ENCODE results near the gene KLHDC8A.
"Not testable (repeated sequence)": the region's sequence is repeated elsewhere in the genome, so short reads cannot be mapped to it uniquely, and the experiment has no call there.

Gene KLHDC8A, protein sequence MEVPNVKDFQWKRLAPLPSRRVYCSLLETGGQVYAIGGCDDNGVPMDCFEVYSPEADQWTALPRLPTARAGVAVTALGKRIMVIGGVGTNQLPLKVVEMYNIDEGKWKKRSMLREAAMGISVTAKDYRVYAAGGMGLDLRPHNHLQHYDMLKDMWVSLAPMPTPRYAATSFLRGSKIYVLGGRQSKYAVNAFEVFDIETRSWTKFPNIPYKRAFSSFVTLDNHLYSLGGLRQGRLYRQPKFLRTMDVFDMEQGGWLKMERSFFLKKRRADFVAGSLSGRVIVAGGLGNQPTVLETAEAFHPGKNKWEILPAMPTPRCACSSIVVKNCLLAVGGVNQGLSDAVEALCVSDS

DNA sequence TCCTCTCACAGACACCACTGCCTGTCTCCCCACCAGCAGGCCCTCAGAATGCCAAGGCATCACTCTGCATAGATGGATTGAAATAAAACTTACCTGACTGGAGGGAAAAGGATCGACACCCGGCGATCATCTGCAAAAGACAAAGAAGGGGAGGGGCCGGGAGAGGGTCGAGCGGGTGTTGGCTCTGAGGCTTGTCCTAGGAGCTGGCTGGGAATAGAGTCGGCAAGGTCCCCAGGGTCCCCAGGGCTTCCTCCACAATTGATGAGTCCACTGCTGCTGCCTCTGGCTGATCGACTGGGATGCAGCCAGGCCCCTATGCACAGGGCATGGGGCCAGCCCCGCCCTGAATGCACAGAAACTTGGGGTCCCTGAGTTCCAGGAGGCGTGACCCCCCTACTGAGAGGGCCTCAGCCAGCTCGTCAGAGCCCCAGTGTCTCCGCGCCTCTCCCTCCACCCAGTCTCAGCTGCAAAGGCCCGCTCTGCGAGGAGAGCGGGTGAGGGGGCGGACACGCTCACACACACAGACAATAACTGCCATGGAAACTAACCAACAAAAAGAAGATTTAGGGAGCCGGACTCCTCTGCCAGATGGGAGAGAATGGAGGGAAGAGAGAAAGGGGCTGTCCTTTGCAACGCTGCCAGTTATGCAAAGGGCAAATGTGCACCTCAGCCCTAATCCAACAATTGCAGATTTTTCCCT lies at the start of gene KLHDC8A:
Gene KLHDC8A, minus strand, starts transcription at position 483 of the 700 bp plus-strand sequence. CDS start 13,318 bp downstream, outside the sequence.
- DNase-seq = no peak

DNA sequence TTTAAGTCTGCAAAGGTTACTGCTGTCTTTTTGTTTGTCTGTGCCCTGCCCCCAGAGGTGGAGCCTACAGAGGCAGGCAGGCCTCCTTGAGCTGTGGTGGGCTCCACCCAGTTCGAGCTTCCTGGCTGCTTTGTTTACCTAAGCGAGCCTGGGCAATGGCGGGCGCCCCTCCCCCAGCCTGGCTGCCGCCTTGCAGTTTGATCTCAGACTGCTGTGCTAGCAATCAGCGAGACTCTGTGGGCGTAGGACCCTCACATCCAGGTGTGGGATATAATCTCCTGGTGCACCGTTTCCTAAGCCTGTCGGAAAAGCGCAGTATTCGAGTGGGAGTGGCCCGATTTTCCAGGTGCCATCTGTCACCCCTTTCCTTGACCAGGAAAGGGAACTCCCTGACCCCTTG lies 49.5 kb upstream of the KLHDC8A start:
- DNase-seq = not testable (repeated sequence)

DNA sequence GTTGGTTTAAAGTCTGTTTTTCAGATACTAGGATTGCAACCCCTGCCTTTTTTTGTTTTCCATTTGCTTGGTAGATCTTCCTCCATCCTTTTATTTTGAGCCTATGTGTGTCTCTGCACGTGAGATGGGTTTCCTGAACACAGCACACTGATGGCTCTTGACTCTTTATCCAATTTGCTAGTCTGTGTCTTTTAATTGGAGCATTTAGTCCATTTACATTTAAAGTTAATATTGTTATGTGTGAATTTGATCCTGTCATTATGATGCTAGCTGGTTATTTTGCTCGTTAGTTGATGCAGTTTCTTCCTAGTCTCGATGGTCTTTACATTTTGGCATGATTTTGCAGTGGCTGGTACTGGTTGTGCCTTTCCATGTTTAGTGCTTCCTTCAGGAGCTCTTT lies 47.8 kb upstream of the KLHDC8A start:
- not testable (repeated sequence) for DNase-seq

DNA sequence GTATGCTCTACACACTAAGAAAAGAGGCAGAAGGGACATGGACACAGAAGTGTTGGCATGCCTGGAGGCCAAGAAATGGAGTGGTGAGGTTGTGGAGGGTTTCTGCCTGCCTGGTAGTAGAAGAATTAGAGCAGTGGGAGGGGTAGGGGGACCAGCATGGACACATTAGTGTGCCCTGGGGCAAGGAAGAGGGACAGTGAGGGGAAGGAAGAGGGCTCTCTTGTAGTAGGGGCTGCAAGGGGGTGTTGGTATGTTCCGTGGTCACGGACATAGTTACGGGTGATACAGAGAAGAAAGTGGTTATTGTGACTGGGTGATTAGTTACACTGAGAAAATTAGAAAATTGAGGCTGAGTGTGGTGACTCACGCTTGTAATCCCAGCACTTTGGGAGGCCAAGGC lies 41.9 kb upstream of the KLHDC8A start:
- DNase-seq = no peak

DNA sequence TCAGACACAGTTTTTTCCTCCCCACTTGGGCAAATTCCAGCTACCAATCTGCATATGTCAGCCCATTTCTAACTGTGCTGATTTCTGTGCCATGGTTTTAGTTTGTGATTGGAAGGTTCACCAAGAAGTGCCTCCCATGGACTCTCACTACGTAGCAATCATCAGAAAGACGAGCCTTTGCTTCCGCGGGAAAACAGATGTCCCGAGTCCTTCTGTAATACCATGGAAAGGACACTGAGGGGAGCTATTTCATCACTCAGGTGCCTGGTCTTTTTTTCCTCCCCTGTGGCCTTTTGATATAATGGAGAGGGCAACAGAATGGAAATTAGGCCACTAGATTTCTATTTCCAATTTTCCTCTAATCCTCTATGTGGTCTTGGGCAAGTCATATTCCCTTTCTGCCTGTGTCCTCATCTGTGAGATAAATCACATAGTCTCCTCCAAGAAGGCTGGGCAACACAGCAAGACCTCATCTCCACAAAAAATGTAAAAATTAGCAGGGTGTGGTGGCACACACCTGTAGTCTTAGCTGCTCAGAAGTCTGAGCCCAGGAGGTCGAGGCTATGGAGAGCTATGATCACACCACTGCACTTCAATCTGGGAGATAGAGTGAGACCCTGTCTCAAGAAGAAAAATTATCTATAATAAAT lies 40.4 kb upstream of the KLHDC8A start:
- peak; percentile 90 for DNase-seq

DNA sequence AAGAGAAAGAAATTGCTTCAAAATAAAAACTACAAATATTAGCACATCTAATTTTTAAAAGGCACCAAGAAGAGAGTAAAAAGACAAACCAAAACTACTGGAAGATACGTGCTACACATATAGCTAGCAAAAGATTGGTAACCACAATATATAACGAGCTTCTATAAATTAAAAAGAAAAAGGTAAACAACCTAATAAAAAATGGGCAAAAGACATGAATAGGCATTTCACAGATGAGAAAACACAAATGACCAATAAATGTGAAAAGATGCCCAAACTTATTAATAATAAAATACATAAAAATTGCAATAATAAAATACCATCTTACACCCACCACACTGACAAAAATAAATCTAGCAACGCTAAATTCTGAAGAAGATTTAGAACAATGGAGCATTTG lies 38.9 kb upstream of the KLHDC8A start:
- DNase-seq = no peak

DNA sequence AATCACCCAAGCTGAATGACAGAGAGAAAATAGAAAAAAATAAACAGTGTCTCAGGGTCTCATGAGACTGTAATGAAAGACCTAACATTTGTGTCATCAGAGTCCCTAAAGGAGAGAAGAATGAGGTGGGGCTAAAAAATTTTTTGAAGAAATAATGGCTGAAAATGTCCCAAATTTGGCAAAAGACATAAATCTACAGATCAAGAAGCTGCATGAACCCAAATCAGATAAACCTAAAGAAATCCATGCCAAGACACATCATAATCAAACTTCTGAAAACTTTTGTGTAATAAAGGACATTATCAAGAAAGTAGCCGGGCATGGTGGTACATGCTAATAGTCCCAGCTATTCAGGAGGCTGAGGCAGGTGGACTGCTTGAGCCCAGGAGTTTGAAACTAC lies 35.9 kb upstream of the KLHDC8A start:
- no peak for DNase-seq

DNA sequence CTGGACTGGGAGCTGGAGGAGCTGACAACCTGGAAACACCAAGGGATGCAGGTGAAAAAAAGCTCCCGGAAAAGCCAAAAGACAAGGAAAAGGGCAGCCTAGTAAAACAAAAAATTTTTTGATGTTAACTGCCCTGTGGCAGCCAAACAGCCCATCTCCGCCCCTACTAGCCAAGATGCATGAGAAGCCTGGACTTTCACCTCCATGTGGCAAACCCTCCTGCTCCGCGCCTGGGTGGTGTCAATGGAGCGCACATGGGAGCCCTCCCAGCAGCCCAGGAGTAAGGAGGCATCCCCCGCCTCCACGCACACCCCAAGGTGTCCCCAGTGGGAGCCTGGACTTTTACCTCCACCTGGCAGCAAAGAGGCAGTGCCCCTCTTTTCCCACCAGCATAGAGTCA lies 34.7 kb upstream of the KLHDC8A start:
- no peak for DNase-seq

DNA sequence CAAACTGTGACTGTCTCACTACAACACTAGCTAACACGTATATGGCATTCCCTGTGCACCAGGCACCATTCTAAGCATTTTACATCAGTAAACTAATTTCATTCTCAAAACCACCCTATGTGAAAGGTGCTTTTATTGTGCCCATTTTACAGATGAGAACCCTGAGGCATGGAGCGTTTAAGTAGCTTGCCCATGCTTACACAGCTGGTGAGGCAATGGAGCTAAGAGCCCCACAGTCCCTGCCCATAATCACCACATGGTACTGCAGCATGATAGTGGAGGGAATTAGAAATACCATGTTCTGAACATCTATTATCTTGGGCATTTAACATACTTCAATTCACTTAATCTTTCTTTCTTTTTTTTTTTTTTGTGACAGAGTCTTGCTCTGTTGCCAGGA lies 31.1 kb upstream of the KLHDC8A start:
- no peak for DNase-seq

DNA sequence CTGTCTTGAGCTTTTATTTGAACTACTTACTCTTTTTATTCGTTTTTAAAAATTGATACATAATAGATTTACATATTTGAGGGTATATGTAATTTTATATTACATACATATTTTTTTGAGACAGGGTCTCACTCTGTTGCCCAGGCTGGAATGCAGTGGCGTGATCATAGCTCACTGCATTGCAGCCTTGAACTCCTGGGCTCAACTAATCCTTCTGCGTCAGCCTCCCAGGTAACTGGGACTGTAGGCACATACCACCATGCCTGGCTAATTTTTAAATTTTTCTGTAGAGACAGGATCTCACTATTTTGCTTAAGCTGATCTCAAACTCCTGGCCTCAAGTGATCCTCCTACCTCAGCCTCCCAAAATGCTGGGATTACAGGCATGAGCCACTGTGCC lies 26.3 kb upstream of the KLHDC8A start:
- not testable (repeated sequence) for DNase-seq

DNA sequence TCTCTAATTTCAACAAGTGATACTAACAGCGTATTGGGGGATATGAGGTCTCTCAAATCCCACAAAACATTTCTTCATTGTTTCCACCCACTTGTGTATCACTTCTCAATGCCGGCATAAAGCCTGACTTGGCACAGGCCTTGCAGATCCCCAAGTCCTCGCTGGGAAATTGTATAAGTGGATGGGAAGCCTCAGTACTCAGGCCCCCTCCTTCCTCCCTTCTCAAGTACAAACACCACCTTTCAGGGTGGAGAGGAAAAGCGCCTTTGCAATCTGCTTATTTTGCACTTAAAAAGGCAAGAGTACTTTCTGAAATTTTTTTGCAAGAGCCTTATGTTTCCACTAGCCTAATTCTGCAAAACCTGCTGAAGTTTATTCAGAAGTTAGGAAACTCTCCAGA lies 25.8 kb upstream of the KLHDC8A start:
- no peak for DNase-seq

DNA sequence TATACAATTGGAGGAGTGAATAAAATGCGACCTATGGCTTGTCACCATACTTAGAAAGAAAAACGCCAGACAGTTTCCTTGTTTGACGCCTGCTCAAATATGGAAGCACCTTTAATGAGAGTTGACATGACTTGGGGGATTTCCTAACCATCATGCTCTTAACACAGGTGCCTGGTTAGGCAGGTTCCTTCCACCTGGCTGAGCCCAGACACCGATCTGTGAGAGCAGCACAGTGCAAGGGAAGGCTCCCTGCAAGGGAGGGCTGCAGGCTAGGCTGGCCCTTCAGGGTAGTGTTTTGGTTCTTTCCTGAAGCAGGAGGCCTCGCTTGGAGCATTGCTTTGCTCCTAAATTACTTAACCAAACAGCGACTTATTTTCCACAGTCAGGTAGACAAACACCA lies 24.6 kb upstream of the KLHDC8A start:
- DNase-seq = no peak

DNA sequence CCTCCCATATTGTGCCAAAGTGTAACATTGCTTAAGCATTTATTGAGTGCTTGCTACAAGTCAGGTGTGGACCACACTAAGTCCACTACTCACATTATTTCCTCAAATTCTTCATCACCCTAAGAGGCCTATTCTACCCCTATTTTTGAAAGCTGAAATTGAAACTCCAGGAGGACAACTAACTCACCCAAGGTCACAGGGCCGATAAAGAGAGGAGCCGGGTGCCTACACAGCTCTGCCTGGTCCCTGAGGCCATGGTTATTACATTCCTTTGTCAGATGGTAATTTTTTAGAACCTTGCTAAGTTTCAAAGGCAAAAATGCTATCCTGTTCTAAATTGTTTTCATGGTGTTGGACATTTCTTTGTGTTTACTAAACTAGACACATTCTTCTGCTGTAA lies 24.2 kb upstream of the KLHDC8A start:
- DNase-seq = no peak

DNA sequence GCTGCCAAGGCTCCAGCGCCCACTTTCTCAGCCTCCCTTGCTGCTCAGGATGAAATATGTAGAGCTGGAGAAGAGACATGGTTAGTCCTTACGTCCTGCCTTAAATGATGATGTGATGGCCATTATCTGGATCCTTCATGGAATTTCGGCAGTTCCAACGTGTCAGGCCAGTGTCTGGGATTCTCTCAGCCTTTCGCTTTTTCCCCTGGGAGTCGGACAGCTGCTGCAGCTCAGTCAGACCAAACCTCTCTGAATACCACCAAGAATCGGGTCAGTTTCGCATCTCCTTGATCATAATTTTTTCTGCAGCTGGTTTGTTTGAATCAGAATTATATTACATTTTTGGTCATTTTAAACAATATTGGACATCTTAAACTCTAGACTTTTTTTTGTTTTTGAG lies 22.3 kb upstream of the KLHDC8A start:
- DNase-seq = no peak

DNA sequence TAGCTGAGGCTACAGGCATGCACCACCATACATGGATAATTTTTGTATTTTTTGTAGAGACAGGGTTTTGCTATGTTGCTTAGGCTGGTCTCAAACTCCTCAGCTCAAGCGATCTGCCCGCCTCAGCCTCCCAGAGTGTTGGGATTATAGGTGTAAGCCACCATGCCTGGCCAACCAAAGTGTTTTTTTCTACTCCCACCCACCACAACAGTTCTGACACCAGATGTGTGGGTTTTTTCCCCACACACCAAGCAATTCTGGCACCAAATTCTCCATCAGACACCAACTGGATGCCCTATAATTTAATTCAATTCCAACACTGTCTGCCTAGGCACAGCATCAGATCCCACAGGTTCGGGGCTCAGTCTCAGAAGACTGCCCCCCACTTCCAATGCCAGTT lies 20.6 kb upstream of the KLHDC8A start:
- DNase-seq = no peak

DNA sequence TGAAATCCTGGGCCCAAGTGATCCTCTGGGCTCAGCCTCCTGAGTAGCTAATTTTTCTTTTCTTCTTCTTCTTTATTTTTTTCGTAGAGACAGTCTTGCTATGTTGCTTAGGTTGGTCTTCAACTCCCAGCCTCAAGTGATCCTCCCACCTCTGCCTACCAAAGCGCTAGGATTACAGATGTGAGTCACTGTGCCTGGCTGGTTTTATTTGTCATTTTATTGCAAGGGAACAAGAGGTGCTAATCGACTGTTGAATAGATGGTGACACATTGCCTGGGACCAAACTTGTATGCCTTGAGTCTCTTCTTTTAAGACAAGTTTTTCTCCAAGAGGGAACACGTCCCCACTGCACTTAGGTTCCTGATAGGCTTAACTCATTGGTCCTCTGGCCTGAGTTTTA lies 20.0 kb upstream of the KLHDC8A start:
- DNase-seq = no peak

DNA sequence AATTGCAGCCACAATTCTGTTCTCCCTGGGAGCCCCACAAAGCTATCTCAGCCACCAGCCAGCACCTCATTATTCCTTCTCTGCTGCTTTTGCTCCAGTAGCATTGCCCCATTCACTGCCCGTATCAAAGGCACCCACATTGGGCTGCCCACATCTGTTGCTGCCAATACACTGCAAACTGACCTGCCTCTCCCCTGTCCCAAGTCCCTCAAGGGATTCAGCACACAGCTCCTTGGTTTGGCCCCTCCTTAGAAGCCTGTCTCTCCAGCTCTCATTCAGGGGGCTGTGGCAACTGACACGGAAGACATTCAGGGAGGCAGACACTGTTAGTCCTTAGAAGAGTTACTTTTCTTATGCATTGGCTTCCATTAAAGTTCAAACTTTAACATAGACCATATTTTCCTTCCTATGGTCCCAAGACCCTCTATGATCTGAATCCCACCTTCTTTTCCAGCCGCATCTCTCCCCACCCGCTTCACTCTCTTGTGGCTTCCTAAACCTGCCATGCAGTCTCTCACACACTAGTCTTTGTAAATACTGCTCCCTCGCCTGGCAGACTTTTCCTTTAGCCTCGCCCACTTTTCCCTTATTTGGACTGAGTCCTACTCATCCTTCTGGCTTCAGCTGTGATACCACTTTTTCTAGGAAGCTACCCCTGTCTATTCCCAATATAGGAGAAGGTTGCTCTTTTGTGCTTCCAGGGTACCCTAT lies 19.3 kb upstream of the KLHDC8A start:
- DNase-seq = peak; percentile 82

DNA sequence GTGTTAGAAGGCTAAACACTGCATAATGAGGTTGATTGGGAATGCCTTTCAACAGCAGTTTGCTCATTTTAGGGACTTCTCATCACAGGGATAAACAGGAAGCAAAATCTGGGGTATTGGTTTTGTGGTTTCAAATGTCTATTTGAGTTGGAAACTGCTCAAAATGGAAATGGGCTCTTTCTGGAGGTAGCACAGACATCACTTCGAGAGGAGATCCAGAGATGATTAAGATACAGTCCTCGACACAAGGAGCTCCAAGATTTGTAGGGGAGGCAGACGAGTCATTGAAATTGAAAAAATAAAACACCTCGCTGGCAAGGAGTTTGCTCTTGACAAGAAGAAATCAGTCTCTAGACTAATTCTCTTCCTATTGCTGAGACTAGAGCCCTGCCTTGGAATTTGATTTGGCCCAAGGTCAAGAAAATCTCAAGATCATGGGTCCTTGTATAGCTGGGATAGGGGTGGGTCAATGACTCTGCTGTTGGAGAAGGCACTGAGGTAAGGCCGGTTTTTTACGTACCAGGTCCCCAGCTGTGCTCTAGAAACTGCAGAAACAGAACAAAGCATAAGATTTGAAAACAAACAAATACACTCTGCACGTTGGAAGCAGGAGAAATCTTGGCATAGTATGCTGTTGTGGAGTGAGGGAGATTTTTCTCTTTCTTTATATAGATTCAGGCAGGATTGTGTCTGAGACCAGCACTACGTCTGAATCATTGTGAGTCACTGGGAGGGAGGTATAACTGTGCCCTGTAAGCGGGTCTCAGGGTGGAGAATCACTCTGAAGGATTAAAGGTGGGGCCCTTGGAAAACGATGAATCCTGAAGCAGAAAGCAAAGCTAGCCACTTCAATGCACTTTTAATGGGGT lies 17.7 kb upstream of the KLHDC8A start:
- DNase-seq = no peak

DNA sequence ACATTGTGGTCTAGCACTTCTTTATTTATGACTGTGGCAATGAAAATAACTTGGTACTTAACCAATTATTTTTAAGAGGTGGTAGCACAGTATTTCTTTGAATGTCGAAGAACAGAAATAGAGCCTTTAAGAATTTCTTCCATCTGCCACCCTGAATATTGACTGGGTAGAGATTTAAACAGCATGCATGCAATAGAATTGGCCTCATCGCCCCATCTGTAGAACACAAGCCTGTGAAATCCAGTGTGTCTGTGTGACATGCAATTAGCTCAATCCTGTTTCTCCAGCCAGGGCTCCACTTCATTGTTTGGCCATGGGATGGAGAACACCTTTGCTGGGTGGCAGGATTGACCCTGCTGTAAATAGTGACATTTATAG lies 17.1 kb upstream of the KLHDC8A start:
- DNase-seq = no peak

DNA sequence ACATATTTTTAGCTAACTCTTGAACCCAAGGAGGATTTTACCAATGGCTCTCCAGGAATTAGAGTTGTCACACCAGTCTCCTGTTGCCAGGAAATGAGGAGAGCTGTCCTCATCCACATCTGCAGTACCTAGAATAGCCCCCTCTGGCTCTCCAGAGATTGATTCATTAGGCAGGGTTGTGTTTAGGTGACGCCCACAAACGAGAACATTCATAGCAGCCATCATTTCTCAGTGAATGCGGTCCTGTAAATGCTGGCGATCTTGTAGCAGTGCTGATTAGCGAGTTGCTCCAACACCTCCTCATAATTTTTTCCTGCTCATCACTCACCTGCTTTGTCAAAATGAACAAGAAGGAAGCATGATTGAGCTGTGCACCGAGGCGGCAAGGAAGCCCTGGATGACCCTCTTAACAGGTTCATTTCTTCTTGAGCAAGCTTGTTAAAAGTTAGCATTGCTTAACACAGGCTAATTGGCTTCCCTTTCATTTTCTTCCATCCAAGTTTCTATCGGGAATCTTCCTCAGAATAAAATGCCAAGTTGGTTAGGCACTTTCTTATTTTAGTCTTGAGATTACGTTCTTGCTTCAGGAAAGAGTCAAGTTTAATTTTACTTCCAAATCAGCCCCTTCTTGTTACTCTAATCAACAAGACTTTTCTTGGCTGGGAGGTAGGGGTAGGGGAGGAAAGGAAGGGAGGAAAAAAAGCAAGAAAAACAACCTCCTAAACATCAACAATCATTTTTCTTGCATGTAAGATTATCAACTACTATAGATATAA lies 16.5 kb upstream of the KLHDC8A start:
- DNase-seq = peak; percentile 24

DNA sequence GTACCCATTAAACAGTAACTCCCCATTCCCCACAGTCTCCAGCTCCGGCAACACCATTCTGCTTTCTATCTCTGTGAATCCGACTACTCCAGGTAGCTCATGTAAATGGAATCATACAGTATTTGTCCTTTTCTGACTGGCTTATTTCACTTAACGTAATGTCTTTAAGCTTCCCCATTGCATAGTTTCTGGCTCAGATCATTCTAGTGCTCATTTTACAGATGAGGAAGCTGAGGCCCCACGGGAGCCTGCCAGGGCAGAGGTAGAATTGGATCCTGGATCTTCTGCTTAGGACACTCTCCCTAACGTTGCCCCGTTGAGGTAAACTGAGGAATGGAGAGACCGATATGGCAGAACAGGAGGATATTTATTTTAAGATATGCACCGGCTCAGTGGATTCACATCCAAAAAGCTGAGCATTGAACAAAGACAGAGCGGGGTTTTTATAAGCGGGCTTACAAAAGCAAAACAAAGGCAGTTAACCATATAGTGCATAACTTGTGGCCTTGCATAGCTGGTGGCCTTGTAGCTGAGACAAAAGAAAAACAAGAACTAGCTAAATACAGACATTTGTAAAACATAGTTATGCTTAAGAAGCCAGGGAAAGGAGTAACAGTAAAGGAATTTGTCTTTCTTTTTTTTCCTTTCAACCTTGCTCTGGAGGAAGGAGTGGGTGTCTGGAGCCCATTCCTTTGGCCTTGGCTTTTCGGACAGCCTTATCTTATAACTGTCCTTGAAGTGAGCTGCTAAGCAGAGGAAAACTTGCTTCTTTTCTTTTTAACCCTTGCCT lies 15.3 kb upstream of the KLHDC8A start:
- no peak for DNase-seq
